ENCODE results near the gene JUN. TPM values are rescaled to one million over a fixed set of nuclear protein-coding genes. Genes with fewer than 3 reads are reported as not detected.
A peak's percentile ranks its signal among the peaks of the same experiment; 100 is the strongest.

Gene JUN
- total RNA-seq, 4 donors from 2014 or later = 77.7 to 126 (median 111) TPM

GRCh38 chr1:58762806-58763205 is 21.0 kb downstream of the JUN start:
- Histone ChIP-seq H3K36me3 (no peaks in the 10 kb centered on the region), H3K27ac (replicated peaks in 1 of 4) (no peak overlapping the region), H3K4me3 (no peak overlapping the region), H3K27me3 (no peaks in the 10 kb centered on the region), H3K9me3 (no peaks in the 10 kb centered on the region), H3K4me1 (peaks cover 11 to 21% (median 18%) of the 10 kb centered on the region in 4 donors)
- TF ChIP-seq POLR2AphosphoS5 (IDR thresholded peaks at IDR 0.05) (no peak), EP300 (IDR thresholded peaks at IDR 0.05) (no peak), CTCF (IDR thresholded peaks at IDR 0.05) (no peak), POLR2A (IDR thresholded peaks at IDR 0.05; ENCODE audit: low read depth) (no peak)
- no peak for DNase-seq (ENCODE audit: extremely low spot score)
- intact Hi-C loops (cut with DNase I) = no loop called here

GRCh38 chr1:58755468-58755872 is 28.4 kb downstream of the JUN start:
- Histone ChIP-seq H3K4me3 (no peak overlapping the region), H3K27ac (replicated peaks in 1 of 4) (peak overlapping the region; percentile 64 to 75 (median 70)), H3K9me3 (no peaks in the 10 kb centered on the region), H3K36me3 (no peaks in the 10 kb centered on the region), H3K4me1 (peaks cover 15 to 43% (median 40%) of the 10 kb centered on the region in 4 donors), H3K27me3 (no peaks in the 10 kb centered on the region)
- WGBS = 8% methylated on average over 6 of the region's 6 CpGs
- intact Hi-C loops (cut with DNase I) = no loop called here
- DNase-seq (ENCODE audit: extremely low spot score) = no peak
- TF ChIP-seq POLR2AphosphoS5 (IDR thresholded peaks at IDR 0.05) (peak; percentile 84 to 92), POLR2A (IDR thresholded peaks at IDR 0.05; ENCODE audit: low read depth) (no peak)

- 57% methylated on average over 7 of the region's 7 CpGs for WGBS
- intact Hi-C loops (cut with DNase I) = no loop called here
These were observed 29.0 kb downstream of the JUN start for GRCh38 chr1:58754683-58755467.

GRCh38 chr1:58754073-58754613 is 29.7 kb downstream of the JUN start:
- no peaks in the 10 kb centered on the region for H3K27me3 ChIP-seq
- peaks cover 15 to 43% (median 40%) of the 10 kb centered on the region in 4 donors for H3K4me1 ChIP-seq
- 89% methylated on average over 3 of the region's 3 CpGs for WGBS
- intact Hi-C loops (cut with DNase I) = no loop called here
- TF ChIP-seq EP300 (IDR thresholded peaks at IDR 0.05) (no peak), POLR2A (IDR thresholded peaks at IDR 0.05; ENCODE audit: low read depth) (no peak), POLR2AphosphoS5 (IDR thresholded peaks at IDR 0.05) (no peak), CTCF (IDR thresholded peaks at IDR 0.05) (no peak)
- H3K9me3 ChIP-seq = no peaks in the 10 kb centered on the region
- no peaks in the 10 kb centered on the region for H3K36me3 ChIP-seq
- peak overlapping the region in 3 of 4 donors; percentile 43 to 75 (median 64) for H3K27ac ChIP-seq (replicated peaks in 1 of 4)
- H3K4me3 ChIP-seq = no peak overlapping the region
- DNase-seq (ENCODE audit: extremely low spot score) = no peak

More at GRCh38 chr1:58754683-58755467, 29.0 kb downstream of the JUN start:
- H3K36me3 ChIP-seq = no peaks in the 10 kb centered on the region
- peaks cover 15 to 43% (median 40%) of the 10 kb centered on the region in 4 donors for H3K4me1 ChIP-seq
- peak overlapping the region; percentile 64 to 75 (median 70) for H3K27ac ChIP-seq (replicated peaks in 1 of 4)
- no peaks in the 10 kb centered on the region for H3K27me3 ChIP-seq
- H3K9me3 ChIP-seq = no peaks in the 10 kb centered on the region
- TF ChIP-seq CTCF (IDR thresholded peaks at IDR 0.05) = no peak
- no peak for TF ChIP-seq EP300 (IDR thresholded peaks at IDR 0.05)
- no peak for TF ChIP-seq POLR2A (IDR thresholded peaks at IDR 0.05; ENCODE audit: low read depth)
- TF ChIP-seq POLR2AphosphoS5 (IDR thresholded peaks at IDR 0.05) = no peak
- no peak for DNase-seq (ENCODE audit: extremely low spot score)
- no peak overlapping the region for H3K4me3 ChIP-seq

- intact Hi-C loops (cut with DNase I) = no loop called here
- no peak for DNase-seq (ENCODE audit: extremely low spot score)
- no peak overlapping the region for H3K4me3 ChIP-seq
- H3K36me3 ChIP-seq = no peaks in the 10 kb centered on the region
- H3K27me3 ChIP-seq = no peaks in the 10 kb centered on the region
- H3K4me1 ChIP-seq = peaks cover 15 to 43% (median 40%) of the 10 kb centered on the region in 4 donors
- H3K27ac ChIP-seq (replicated peaks in 1 of 4) = peak overlapping the region; percentile 43 to 75 (median 60)
- H3K9me3 ChIP-seq = no peaks in the 10 kb centered on the region
- no peak for TF ChIP-seq EP300 (IDR thresholded peaks at IDR 0.05)
- TF ChIP-seq POLR2AphosphoS5 (IDR thresholded peaks at IDR 0.05) = no peak
- no peak for TF ChIP-seq CTCF (IDR thresholded peaks at IDR 0.05)
- TF ChIP-seq POLR2A (IDR thresholded peaks at IDR 0.05; ENCODE audit: low read depth) = no peak
- WGBS = 82% methylated on average over 4 of the region's 4 CpGs
These were observed 30.4 kb downstream of the JUN start for GRCh38 chr1:58753431-58753866.

Data from esophagus muscularis mucosa (tissue), 4 donors.